GM12892 (cell line): Measurements from ENCODE around the gene MRPL50.

Experiments used
- POLR2A ChIP-seq: IDR thresholded peaks from 2 replicates; pipeline ENCODE4 v1.6.1; 2011; ENCODE audit warnings: low read depth, low read length, control low read depth
- TAF1 ChIP-seq: IDR thresholded peaks from 2 replicates; pipeline ENCODE4 v1.6.1; 2011; ENCODE audit warnings: low read depth, mild to moderate bottlenecking, control low read depth, low read length, borderline replicate concordance

- TF ChIP-seq TAF1 (no peak), POLR2A (no peak)
Observed at GRCh38 chr9:101388507-101388993, 9.9 kb downstream of the MRPL50 start.
